ENCODE results near the gene SYT6.

Gene SYT6

GRCh38 chr1:114153261-114154145, at the start of gene SYT6:
Gene SYT6, minus strand, starts transcription at chr1:114153869. Its CDS starts 97 bp downstream, at chr1:114153772.
- no peak for DNase-seq (ENCODE audit: low read depth)

GRCh38 chr1:114201486-114201885, 47.8 kb upstream of the SYT6 start:
- DNase-seq (ENCODE audit: low read depth) = no peak

GRCh38 chr1:114199017-114199594, 45.4 kb upstream of the SYT6 start:
- no peak for DNase-seq (ENCODE audit: low read depth)

- DNase-seq (ENCODE audit: low read depth) = no peak
Observed at GRCh38 chr1:114196992-114197907, 43.6 kb upstream of the SYT6 start.

GRCh38 chr1:114195819-114196218, 42.1 kb upstream of the SYT6 start:
- DNase-seq (ENCODE audit: low read depth) = no peak

GRCh38 chr1:114192328-114192727, 38.7 kb upstream of the SYT6 start:
- no peak for DNase-seq (ENCODE audit: low read depth)

GRCh38 chr1:114189398-114189797, 35.7 kb upstream of the SYT6 start:
- DNase-seq (ENCODE audit: low read depth) = no peak

- DNase-seq (ENCODE audit: low read depth) = no peak
Observed at GRCh38 chr1:114181356-114181755, 27.7 kb upstream of the SYT6 start.

GRCh38 chr1:114180742-114181141, 27.1 kb upstream of the SYT6 start:
- DNase-seq (ENCODE audit: low read depth) = no peak

- no peak for DNase-seq (ENCODE audit: low read depth)
Observed at GRCh38 chr1:114178936-114179335, 25.3 kb upstream of the SYT6 start.

GRCh38 chr1:114177282-114177681, 23.6 kb upstream of the SYT6 start:
- no peak for DNase-seq (ENCODE audit: low read depth)

- DNase-seq (ENCODE audit: low read depth) = no peak
Observed at GRCh38 chr1:114176366-114176765, 22.7 kb upstream of the SYT6 start.

- DNase-seq (ENCODE audit: low read depth) = no peak
Observed at GRCh38 chr1:114173680-114174079, 20.0 kb upstream of the SYT6 start.

GRCh38 chr1:114169509-114169908, 15.8 kb upstream of the SYT6 start:
- no peak for DNase-seq (ENCODE audit: low read depth)

- DNase-seq (ENCODE audit: low read depth) = no peak
Observed at GRCh38 chr1:114167226-114167625, 13.6 kb upstream of the SYT6 start.

GRCh38 chr1:114164840-114165543, 11.3 kb upstream of the SYT6 start:
- no peak for DNase-seq (ENCODE audit: low read depth)

GRCh38 chr1:114159941-114160340, 6.3 kb upstream of the SYT6 start:
- DNase-seq (ENCODE audit: low read depth) = no peak

- DNase-seq (ENCODE audit: low read depth) = no peak
Observed at GRCh38 chr1:114157275-114157660, 3.6 kb upstream of the SYT6 start.

GRCh38 chr1:114156538-114157274, 3.0 kb upstream of the SYT6 start:
- no peak for DNase-seq (ENCODE audit: low read depth)

- DNase-seq (ENCODE audit: low read depth) = no peak
Observed at GRCh38 chr1:114155706-114156105, 2.0 kb upstream of the SYT6 start.

GRCh38 chr1:114154963-114155322, 1.3 kb upstream of the SYT6 start:
- no peak for DNase-seq (ENCODE audit: low read depth)
